IPS DF 4.7 (cell line): ENCODE results near the gene RAP1GAP2.

Experiments used
- DNase-seq: peaks from one replicate; pipeline ENCODE4 v3.0.0-alpha.2; 2013; ENCODE audit warnings: low spot score; ENCODE audit errors: extremely low read depth

RAP1GAP2 gene

DNA sequence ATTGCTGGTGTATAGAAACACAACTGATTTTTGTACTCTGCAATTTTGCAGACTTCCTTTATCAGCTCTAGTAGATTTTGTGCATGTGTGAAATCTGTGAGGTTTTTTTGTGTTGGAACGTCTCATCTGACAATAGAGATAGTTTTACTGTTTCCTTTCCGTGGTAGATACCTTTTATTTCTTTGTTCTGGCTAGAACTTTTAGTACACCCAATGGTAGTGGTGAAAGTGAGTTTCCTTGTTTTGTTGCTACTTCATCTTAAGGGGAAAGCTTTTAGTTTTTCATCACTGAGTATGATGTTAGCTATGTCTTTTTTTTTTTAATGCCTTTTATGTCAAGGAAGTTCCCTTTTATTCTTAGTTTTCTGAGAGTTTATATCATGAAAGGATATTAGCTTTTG is 149.1 kb downstream of the RAP1GAP2 start:
- no peak for DNase-seq

- no peak for DNase-seq
These were observed 149.9 kb downstream of the RAP1GAP2 start for GRCh38 chr17:2946144-2946543.

DNA sequence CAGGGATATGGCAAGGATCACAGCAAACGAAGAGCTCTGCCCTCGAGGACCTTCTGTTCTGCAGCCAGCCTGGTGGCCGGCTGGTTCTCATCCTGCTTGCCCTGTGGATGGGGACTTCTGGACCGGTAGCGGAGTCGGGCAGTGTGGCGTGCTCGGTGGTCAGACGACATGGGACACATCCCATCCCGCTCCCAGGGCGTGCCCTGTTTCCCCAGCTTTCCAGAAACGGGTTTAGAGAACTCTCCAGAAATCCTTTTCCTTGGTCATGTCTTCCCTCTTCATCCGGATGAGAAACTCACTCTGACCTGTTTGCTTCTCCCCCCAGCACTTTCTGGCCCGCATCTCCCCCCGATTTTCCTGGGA is 151.3 kb downstream of the RAP1GAP2 start:
- no peak for DNase-seq

DNA sequence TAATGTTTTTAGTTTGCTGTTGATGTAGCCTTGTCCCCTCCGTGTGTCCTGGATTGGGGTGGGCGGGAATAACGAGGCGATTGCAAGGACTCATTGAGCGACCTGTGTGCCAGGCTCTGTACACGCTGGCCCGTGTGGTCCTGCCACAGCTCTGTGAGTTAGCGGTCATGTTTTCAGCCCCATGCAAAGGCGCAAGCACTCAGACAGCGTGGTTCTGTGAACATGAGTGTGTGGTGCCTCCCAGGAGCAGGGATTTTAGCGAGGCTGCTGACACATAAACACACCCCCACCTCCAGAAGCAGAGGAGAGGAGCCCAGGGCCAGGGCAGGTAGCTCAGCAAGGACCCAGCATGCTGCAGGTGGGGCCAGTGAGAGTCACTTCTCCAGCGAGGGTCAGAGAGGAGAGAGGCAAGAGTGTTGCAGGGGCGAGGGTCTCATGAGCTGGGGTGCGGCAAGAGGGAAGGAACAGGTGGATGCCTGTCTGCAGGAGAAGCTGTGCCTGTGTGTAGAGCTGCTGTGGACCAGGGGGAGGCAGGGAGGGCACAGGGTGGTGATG is 151.8 kb downstream of the RAP1GAP2 start:
- no peak for DNase-seq

DNA sequence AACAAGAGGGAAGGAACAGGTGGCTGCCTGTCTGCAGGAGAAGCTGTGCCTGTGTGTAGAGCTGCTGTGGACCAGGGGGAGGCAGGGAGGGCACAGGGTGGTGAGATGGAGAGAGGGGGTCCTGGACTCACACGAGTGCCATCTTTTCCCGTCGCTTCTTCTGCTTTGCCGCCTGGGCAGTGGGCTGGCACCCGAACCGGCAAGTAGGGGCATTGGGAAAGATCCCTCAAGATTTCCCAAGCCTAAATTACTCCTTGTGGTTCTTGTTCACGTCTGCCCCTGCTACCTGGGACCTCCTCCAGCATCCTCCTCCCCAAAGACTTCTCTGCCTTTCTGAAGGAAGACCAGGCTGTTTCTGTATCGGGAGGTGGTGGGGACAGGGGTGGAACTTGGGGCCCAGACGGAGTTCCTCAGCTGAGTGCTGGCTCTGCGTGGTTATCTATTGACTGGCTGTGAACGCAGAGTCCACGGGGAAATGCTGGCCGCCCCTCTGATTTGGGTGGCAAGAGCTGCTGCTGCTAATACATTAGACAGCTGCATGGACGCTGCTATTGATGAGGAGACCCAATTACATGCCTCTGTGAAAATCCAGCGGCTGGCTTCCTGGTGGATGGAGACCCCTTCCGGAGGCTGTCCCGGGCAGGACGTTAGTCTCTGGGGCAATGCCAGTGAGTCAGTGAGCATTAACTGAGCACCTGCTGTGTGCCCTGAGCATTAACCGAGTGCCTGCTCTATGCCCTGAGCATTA is 152.7 kb downstream of the RAP1GAP2 start:
- no peak for DNase-seq

- DNase-seq, result no peak
These were observed 153.3 kb downstream of the RAP1GAP2 start for GRCh38 chr17:2949469-2950044.

DNA sequence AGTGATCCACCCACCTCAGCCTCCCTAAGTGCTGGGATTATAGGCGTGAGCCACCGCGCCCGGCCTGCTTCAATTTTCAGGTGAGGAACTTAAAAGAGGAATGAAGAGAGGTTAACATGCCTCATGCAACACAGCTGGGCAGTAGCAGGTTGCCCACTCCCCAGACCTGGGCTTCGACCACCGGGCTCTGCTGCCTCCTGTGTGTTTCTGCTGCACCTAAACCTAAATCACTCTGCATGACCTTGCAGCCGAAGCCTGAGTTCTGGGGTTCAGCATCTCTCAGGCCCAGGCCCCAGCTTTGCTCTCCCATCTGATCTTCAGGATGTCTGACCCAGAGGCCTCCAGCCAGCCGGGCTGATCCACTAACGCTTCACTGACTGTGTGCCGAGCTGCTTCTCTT is 154.6 kb downstream of the RAP1GAP2 start:
- DNase-seq, result no peak

DNA sequence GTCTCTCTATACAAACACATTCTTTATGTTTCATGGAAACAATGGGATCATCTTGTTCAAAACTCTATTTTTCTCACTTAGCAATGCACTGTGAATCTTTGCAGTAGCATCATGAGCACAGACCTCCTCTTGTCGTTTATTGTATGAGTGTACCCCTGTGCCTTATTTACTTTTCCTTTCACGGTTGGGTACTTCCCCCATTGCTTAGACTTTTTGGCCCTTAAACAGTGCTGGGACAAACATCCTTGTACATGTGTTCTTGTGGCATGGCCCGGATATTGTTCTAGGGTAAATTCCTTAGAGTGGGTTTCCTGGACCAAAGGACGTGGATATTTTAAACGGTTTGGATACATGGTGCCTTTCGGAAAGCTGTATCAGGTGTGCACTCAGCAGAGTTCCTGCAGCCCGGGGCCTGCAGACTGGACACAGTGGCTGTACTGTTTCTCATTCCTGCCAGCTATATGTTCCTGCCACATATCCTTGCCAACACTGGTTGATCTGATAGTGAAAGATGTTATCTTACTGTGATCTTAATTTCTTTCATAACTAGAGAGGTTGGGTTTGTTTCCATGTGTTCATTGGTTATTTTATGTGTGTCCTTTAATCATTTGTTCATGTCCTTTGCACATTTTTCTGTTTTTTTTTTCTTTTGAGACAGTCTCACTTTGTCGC is 156.1 kb downstream of the RAP1GAP2 start:
- no peak for DNase-seq

- no peak for DNase-seq
These were observed 158.7 kb downstream of the RAP1GAP2 start for GRCh38 chr17:2954898-2955445.

DNA sequence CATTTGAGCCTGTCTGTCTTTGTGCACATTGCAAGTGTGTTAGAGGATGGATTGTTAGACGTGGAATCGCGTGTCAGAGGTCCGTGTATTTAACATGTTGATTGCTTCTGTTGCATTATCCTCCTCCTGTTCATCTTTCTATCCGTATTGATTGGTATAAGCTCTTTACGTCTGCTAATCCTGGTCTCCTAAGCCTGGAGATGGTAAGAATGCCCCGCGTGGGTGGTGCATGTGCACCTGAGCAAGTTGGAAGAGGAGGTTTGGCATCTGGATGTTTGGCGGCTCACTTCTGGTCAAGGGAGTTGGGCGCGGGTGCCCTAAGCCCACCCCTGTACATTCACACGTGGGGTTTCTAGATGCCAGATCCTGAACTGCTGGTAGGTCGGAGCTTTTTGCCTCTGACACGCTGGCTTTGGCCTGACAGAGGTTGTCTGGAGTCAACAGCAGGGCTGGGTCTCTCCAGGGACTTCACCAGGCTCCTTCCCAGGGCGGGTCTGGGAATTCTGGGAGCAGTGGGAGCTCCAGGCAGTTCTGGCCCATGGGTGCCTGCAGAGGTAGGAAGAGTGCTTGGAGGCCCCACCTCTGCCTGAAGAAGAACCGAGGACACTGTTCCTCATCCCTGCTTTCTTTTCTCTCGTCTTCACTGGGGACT is 159.8 kb downstream of the RAP1GAP2 start:
- no peak for DNase-seq

- DNase-seq, result no peak
These were observed 161.5 kb downstream of the RAP1GAP2 start for GRCh38 chr17:2957631-2958286.

DNA sequence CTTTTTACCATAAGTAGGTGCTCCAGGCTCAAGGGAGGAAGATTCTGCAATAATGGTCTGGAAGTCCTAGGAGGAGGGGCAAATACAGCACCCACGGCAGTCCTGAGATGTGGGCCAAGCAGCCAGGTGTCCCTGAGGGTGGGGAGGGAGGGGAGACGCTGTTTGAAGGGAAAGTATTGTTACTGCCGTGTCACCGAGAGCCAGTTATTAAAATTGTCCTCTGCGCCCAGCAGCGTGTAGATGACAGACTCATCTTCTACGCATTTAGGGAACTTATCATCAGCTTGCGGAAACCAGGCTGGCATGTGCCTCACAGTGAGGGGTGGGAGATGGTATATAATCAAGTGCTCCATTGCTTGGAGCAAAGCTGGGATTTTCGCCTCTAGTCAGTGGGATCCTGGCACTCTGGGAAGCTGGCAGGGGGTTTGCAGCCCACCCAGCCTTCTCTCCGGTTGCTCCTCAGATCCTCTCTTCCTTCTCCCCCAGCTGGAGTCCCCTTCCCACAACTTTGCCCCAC is 162.5 kb downstream of the RAP1GAP2 start:
- no peak for DNase-seq

DNA sequence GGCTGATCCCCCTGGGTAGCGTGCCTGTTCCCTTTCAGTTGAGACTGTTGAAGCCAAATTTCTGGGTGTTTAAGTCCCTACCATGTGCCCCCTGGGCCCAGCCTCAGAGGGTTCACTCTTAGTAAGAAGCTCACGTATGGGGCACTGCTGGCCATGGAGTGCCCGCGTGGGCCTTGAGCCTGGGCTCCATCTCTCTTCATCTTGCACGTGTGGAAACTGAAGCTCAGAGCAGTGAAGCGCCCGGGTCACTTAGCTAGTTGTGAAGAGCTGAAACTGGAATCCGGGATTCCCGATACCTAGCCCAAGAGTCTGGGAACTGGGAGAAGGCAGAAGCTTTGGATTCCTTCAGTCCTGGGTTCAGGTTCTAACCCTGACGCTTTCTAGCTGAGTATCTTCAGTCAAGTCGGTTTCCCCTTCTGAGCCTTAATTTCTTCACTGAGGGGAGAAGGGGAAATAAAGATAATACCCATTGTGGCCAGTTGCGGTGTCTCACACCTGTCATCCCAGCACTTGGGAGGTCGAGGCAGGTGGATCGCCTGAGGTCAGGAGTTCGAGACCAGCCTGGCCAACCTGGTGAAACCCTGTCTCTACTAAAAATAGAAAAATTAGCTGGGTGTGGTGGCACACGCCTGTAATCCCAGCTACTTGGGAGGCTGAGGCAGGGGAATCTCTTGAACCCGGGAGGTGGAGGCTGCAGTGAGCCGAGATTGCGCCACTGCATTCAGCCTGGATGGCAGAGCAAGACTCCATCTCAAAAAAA is 163.3 kb downstream of the RAP1GAP2 start:
- no peak for DNase-seq

DNA sequence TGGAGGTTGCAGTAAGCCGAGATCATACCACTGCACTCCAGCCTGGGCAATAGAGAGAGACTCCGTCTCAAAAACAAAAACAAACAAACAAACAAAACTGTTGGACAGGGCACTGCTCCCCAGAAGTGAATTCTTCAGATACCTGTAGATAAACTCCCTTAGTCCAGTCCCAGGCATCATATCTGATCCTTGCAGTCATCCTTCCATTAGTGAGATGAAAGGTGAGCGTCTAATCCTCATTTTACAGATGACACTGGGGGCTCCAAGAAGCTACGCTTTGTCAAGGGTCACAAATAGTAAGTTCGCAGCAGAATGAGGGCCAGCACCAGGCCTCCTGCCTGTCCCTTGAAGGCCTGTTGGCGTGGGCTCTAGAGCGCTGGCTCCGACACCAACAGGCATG is 165.2 kb downstream of the RAP1GAP2 start:
- no peak for DNase-seq

DNA sequence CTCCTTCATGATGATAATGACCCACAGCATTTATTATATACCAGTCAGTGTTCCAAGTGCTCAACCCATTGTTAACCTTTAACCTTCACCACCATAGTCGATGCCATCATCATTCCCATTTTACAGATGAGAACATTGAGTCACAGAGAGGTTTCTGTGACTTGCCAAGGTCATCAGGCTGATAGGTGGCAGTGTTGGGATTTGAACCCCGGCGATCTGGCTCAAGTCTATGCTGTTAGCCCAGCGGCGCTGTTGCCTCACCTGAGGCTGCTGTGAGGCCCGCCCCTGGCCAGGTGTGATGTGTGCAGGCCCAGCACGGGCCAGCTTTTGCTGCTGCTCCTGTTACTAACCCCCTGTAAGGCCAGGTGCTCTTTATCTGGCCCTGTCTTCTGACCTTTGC is 166.0 kb downstream of the RAP1GAP2 start:
- DNase-seq, result no peak

GRCh38 chr17:2962729-2963128 is 166.5 kb downstream of the RAP1GAP2 start:
- no peak for DNase-seq

DNA sequence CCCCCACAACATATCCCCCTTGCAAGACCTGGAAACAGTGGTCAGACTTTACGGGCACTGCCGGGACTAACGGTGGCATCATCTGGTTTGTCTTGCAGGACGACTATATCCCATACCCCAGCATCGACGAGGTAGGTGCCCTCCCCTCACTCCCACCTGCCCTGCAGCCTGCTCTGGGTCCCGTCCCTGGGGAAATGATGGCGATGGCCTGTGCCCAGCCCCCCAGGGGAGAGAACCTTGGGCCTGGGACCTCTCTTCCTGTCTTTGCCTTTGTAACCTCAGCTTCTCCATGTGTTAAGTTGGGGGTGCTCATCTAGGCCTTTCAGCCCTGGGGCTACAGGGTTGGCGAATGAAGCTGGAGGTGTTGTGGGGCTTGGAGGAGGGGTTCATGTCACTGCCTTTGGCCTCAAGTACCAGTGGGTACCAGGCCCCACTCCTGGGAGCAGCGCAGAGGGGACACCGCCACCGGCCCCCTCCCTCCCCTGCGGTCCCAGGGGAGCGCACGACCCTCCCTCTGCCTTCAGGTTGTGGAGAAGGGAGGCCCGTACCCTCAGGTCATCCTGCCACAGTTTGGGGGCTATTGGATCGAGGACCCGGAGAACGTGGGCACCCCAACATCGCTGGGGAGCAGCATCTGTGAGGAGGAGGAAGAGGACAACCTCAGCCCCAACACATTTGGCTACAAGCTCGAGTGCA is 167.2 kb downstream of the RAP1GAP2 start:
- no peak for DNase-seq

- no peak for DNase-seq
These were observed 167.8 kb downstream of the RAP1GAP2 start for GRCh38 chr17:2964028-2964356.

DNA sequence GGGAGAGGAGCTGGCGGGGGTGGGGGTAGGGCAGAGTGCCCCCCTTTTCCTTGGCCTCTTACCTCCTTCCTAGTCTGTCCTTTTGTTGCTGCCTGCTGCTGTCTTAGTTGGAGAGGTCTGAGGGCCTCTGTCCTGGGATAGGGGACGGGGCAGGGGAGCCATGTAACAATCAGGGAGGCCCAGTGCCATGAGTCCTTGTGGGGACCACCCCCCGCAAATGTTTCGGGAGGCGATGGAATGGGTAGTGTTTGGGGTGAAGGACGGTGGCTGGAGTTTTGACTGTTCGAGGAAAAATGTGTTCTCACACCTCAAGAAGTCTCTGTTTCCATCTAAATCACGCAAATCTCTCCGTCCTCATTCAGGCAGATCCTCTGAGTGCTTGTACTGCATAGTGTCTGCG is 168.1 kb downstream of the RAP1GAP2 start:
- no peak for DNase-seq

DNA sequence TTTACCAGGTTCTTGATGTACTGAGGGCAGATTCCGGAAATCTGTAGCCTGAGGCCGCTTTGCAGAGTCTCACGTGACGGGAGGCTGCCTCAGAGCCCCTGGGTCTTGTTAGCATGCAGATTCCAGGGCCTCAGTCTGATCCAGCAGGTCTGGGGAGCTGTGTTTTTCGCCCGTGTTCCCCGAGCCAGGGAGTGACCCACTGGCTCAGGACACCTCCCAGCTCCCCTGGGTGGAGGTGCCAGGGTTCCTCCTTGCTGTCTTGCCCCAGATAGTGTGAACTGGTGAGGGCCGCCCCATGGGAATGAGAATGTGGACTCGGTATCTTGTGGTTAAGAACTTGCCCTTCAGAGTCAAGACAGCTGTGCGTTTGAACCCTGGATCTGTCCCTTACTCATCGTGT is 168.6 kb downstream of the RAP1GAP2 start:
- no peak for DNase-seq
